ENCODE measurements around the gene CCDC69. TPM values are rescaled to one million over a fixed set of nuclear protein-coding genes. Genes with fewer than 3 reads are reported as not detected.

The CCDC69 gene
- total and polyA plus RNA-seq, 10 of the 15 experiments (the other 5 are each of a cell fraction or from before 2014, with no cell fraction given), result 13.5 to 106 (median 70.1) TPM

- no peaks in the 10 kb centered on the region for H3K9me3 ChIP-seq (replicated peaks; ENCODE audit: control insufficient read depth, insufficient read depth, low read length)
- ChIA-PET POLR2A (interaction anchor here (0.6 to 17.1 kb wide), 29 partner anchors 9 to 801 kb away, joined by 3 to 290 read pairs (median 6); partner anchors contain the start of genes ANXA6, CCDC69, CD74 and GM2A), SMC1A (ENCODE audit: uncharacterized antibody, unreplicated experiment) (interaction anchor here (0.6 to 18.6 kb wide), 20 partner anchors 9 to 155 kb away, joined by 3 to 325 read pairs (median 6); partner anchors contain the start of genes CCDC69 and GM2A), RAD21 (ENCODE audit: unreplicated experiment) (interaction anchor here (0.6 to 7.6 kb wide), 23 partner anchors 9 to 536 kb away, joined by 3 to 156 read pairs (median 10); partner anchors contain the start of genes ANXA6, CCDC69, GM2A and TNIP1), CTCF (interaction anchor here (0.6 to 17.0 kb wide), 14 partner anchors 9 to 102 kb away, joined by 3 to 293 read pairs (median 10); partner anchors contain the start of genes CCDC69 and GM2A)
- peak overlapping the region; percentile 94 for H3K9ac ChIP-seq (ENCODE audit: control insufficient read depth, insufficient read depth, low read length)
- peak; percentile 83 for ATAC-seq
- in situ Hi-C loops (cut with MboI) (no loop called here), intact Hi-C loops (cut with micrococcal nuclease; ENCODE audit: unreplicated experiment) (loop anchor here (1.0 to 5.0 kb wide), 6 partner anchors 9 to 132 kb away; partner anchors contain the start of genes ANXA6, GM2A and TNIP1)
- H3K36me3 ChIP-seq (ENCODE audit: control insufficient read depth in 2 of 2, insufficient read depth in 2 of 2, low read length in 1 of 2), result peaks cover 2 to 4% of the 10 kb centered on the region in 2 experiments; a peak in 2 of 4 replicates
- peaks cover 73% of the 10 kb centered on the region for H3K79me2 ChIP-seq (ENCODE audit: control insufficient read depth, insufficient read depth, low read length)
- peak; percentile 91 for FAIRE-seq
- peak overlapping the region; percentile 91 for H3K4me2 ChIP-seq (ENCODE audit: control insufficient read depth, insufficient read depth)
- no peaks in the 10 kb centered on the region for H4K20me1 ChIP-seq (ENCODE audit: control insufficient read depth, insufficient read depth)
- H3K4me3 ChIP-seq, result peak overlapping the region; percentile 74
- peak overlapping the region; percentile 99 for H3K27ac ChIP-seq (ENCODE audit: control insufficient read depth, insufficient read depth)
- 1% methylated on average over 9 of the region's 9 CpGs for WGBS (ENCODE audit: insufficient coverage, insufficient replicate concordance, low lambda C conversion rate, missing lambda C conversion rate)
- DNase-seq (ENCODE audit: low read depth, low spot score), result peak; percentile 93
- H2AFZ ChIP-seq (ENCODE audit: control insufficient read depth, low read depth, low read length), result no peak overlapping the region
- no peaks in the 10 kb centered on the region for H3K27me3 ChIP-seq (replicated peaks in 1 of 2; ENCODE audit: control insufficient read depth in 2 of 2, insufficient read depth in 2 of 2, low read length in 1 of 2)
- peaks cover 57% of the 10 kb centered on the region for H3K4me1 ChIP-seq (ENCODE audit: control insufficient read depth, insufficient read depth, low read length)
- TSS peak; percentile 78 for BruUV-seq (replicated peaks)
- 0 out of 4 replicates have a peak, but pooled peaks of 1 of the 2 experiments have one; percentile 32 for TF ChIP-seq SRF (IDR thresholded peaks at IDR 0.05; ENCODE audit: low read depth in 2 of 2, low read length in 2 of 2)
- TF ChIP-seq ATF2 (IDR thresholded peaks at IDR 0.05; ENCODE audit: low read length), result no peak
- TF ChIP-seq KAT2A (conservative IDR thresholded peaks at IDR 0.05; ENCODE audit: control insufficient read depth, low read depth, low read length), result no peak
- TF ChIP-seq SP1 (IDR thresholded peaks at IDR 0.05; ENCODE audit: low read depth, low read length), result peak; percentile 84
- TF ChIP-seq, protein P1, sequence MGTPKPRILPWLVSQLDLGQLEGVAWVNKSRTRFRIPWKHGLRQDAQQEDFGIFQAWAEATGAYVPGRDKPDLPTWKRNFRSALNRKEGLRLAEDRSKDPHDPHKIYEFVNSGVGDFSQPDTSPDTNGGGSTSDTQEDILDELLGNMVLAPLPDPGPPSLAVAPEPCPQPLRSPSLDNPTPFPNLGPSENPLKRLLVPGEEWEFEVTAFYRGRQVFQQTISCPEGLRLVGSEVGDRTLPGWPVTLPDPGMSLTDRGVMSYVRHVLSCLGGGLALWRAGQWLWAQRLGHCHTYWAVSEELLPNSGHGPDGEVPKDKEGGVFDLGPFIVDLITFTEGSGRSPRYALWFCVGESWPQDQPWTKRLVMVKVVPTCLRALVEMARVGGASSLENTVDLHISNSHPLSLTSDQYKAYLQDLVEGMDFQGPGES (IDR thresholded peaks at IDR 0.05), result no peak
- peak; percentile 95 for TF ChIP-seq SMAD1 (IDR thresholded peaks at IDR 0.05; ENCODE audit: low read depth, partially characterized antibody)
- TF ChIP-seq TCF3 (IDR thresholded peaks at IDR 0.05; ENCODE audit: borderline replicate concordance, insufficient read depth, low read depth, low read length), result 0 out of 2 replicates have a peak, but pooled peaks have one; percentile 53
- peak; percentile 77; the same call in 1 of the 2 replicates for TF ChIP-seq NBN (IDR thresholded peaks at IDR 0.05)
- 0 out of 2 replicates have a peak, but pooled peaks have one; percentile 31 for TF ChIP-seq YY1 (IDR thresholded peaks at IDR 0.05; ENCODE audit: low read depth, low read length)
- TF ChIP-seq JUNB (IDR thresholded peaks at IDR 0.05), result peak; percentile 19; the same call in 1 of the 2 replicates
- TF ChIP-seq, protein P2, sequence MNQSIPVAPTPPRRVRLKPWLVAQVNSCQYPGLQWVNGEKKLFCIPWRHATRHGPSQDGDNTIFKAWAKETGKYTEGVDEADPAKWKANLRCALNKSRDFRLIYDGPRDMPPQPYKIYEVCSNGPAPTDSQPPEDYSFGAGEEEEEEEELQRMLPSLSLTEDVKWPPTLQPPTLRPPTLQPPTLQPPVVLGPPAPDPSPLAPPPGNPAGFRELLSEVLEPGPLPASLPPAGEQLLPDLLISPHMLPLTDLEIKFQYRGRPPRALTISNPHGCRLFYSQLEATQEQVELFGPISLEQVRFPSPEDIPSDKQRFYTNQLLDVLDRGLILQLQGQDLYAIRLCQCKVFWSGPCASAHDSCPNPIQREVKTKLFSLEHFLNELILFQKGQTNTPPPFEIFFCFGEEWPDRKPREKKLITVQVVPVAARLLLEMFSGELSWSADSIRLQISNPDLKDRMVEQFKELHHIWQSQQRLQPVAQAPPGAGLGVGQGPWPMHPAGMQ (IDR thresholded peaks at IDR 0.05; ENCODE audit: borderline replicate concordance), result no peak
- no peak for TF ChIP-seq RCOR1 (conservative IDR thresholded peaks at IDR 0.05; ENCODE audit: low read depth, low read length)
These were observed 9.9 kb downstream of the CCDC69 start for GRCh38 chr5:151213803-151214613.

All from GM12878 (cell line).